ENCODE data around the gene CREB3L2.
A peak's percentile ranks its signal among the peaks of the same experiment; 100 is the strongest.
"Not testable (repeated sequence)": the region's sequence is repeated elsewhere in the genome, so short reads cannot be mapped to it uniquely, and the experiment has no call there.

CREB3L2 gene

DNA sequence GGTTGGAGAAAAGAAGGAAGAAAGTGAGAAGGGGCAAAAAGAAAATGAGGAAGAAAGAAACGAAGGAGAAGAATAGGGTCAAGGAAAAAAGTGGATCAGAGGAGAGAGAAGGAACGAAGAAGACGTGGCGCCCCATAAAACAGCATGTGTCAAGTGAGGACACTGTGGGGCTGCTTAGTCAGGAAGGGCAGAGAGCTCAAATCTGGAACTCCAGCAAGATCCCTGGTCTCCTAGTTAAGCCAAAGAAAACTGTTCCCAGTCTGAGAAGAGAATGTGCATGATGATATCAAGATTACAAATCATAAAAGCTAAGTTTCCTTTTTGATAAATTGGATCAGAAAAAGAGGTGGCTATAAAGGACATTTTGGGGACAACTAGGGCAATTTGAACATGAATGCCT, 33.0 kb downstream of the CREB3L2 start:
- DNase-seq, result no peak
- ATAC-seq, result no peak

DNA sequence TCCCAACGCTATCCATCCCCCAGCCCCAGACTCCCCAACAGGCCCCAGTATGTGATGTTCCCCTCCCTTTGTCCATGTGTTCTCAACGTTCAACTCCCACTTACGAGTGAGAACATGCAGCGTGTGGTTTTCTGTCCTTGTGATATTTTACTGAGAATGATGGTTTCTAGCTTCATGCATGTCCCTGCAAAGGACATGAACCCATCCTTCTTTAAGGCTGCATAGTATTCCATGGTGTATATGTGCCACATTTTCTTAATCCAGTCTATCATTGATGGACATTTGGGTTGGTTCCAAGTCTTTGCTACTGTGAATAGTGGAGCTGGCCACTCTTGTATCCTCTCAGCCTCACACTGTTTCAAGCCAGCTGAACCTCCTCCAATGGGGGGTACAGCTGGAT, 33.5 kb downstream of the CREB3L2 start:
- ATAC-seq, DNase-seq: not testable (repeated sequence)

DNA sequence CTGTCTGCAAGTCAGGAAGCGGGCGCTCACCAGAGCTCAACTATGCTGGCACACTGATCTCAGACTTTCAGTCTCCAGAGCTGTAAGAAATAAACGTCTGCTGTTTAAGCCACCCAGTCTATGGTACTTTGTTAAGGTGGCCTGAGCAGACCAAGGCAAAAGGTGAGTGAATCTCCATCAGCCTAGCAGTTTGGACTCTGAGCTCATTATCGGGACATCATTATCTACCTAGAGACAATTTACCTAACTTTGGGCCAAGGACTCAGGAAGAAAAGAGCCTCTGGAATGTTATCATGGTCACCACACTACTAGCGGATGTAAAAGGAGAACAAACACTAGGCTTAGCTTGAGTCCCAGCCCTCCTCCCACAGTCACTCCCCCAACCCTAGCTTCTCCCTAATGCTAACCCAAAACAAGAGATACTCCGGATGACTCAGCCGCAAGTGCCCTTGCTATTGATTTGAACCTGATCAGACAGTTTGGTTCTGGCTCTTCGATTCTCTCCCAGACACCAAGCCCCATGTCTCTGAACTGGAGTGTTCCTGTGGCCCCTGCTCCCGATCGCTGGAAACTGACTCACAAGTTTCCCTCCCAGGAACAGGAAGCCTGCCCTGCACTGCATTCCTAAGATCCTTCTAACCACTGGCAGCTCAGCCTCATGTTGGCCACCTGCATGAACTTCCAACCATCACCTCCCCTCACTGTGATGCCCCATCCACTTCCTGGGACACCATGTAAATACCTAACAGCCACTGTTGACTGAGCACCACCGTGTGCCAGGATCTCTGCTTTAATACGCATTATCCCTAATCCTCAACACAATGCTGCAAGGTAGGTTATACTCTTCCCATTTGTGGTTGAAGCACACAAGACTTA, 34.5 kb downstream of the CREB3L2 start:
- DNase-seq, result no peak
- ATAC-seq, result no peak

DNA sequence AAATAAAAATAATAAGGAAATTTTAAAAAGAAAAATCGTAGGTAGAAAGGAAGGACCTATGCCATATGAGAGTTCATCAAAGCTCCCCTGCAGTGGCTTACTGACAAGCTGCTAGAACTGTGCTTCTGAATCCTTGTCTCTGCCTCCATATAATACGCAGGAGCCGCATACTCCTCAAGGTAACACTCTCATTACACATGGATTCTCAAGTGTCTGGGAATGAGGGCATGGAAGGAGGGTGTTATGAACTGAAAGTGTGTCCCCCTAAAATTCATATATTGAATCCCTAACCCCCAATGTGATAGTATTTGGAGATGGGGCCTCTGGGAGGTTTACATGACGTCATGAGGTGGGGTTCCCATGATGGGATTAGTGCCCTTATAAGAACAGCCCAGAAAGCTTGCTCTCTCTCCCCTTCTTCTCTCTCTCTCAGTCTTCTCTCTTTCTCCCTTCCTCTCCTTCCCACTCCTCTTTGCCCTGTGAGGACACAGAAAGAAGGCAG, 35.2 kb downstream of the CREB3L2 start:
- DNase-seq, result no peak
- no peak for ATAC-seq

DNA sequence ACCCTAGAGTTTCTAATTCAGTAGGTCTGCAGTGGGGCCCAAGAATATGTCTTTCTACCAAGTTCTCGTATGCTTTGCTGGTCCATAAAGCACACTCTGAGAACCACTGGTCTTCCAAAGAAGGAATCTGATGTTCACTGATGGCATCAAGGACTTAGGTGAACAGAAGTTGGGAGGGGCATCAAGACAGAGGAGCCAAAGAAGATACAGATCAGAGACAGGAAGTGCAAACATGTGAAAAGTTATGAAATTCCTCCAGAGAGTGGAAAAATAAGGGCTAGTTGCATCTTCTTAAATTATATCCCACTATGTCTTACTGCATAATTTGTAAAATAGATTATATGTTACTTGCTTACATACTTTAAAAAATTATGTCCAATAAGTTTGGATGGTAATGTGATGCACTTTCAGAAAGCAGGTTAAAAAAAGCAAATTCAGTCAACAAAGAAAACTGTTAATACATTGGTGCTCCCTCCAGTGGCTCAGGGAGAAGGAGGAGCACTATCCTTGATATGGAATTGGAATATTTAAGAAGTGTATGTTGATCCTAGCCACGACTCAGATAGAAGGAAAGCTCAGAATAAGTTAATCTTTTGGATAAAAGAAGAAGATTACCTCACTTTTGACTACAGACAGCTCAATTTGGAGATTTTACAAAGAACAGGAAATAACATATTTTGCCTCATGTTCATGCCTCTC, 35.8 kb downstream of the CREB3L2 start:
- DNase-seq (no peak), ATAC-seq (no peak)

DNA sequence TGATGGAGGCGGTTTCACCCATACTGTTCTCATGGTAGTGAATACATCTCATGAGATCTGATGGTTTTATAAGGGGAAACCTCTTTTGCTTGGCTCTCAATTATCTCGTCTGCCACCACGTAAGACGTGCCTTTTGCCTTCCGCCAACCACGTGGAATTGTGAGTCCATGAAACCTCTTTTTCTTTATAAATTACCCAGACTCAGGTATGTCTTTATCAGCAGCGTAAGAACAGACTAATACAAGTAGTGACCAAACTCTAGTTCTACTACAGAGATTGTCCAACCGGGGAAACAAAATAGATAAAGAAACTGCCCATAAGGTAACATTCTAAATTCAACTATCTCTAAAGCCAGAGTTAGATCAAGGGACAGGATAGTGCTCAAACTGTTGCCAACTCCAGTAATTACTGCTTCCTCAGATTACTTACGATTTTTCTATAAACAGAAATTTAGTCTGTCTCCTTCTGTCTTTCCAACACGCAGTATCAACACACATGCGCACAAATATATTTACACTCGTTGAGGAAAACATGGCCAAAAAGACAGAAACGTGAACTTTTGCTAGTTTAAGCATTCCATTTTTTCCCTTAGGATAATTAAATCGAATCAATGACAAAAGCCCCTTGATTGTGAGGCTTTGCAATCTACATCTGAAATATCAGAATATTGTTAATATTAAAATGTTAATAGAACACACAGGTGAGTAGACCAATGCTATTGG, 36.9 kb downstream of the CREB3L2 start:
- ATAC-seq, result no peak
- DNase-seq, result no peak

DNA sequence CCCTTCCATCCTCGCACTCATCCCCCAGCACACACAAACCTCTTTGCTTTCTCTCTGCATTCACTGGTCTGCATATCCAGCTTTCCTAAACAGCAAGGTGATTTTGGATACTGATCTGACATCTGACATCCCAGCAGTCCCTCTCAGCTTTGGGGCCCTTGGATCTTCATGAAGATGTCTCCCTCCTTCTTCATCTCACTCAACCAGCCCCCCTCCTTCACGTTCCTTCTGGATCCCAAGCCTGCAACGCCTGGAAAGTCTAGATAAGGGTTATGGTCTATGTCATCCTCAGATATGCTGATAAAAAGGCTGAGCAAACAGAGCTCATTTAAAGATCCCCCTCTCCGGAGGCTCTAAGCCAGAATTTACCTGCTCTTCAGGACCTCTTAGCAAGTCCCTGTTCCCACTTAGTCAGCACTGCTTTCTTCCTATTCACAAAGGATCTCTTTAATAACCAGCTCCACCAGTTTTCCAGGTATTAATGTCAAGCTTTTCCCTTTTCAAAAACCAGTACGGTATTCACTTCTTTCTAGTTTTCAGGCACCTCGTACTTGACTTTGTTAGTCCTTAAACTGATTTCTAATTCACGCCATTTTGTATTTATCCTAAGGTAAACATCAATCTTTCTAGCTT, 38.9 kb downstream of the CREB3L2 start:
- ATAC-seq (no peak), DNase-seq (no peak)

DNA sequence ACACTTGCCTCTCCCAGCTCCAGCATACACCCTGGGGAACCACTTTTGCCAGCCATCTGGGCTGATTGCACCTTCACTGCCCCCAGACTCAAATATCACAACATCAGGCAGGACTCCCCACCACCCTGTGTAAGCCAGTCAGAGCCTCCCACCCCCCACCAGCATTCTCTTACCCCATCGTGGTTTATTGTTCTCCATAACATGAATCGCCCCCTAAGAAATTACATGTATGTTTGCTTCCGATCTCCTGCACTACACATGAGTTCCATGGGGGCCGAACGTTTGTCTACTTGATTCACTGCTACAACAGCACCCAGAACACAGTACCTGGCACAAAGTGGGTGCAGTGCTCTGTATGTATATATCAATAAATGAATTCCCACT, 39.4 kb downstream of the CREB3L2 start:
- ATAC-seq (no peak), DNase-seq (no peak)

DNA sequence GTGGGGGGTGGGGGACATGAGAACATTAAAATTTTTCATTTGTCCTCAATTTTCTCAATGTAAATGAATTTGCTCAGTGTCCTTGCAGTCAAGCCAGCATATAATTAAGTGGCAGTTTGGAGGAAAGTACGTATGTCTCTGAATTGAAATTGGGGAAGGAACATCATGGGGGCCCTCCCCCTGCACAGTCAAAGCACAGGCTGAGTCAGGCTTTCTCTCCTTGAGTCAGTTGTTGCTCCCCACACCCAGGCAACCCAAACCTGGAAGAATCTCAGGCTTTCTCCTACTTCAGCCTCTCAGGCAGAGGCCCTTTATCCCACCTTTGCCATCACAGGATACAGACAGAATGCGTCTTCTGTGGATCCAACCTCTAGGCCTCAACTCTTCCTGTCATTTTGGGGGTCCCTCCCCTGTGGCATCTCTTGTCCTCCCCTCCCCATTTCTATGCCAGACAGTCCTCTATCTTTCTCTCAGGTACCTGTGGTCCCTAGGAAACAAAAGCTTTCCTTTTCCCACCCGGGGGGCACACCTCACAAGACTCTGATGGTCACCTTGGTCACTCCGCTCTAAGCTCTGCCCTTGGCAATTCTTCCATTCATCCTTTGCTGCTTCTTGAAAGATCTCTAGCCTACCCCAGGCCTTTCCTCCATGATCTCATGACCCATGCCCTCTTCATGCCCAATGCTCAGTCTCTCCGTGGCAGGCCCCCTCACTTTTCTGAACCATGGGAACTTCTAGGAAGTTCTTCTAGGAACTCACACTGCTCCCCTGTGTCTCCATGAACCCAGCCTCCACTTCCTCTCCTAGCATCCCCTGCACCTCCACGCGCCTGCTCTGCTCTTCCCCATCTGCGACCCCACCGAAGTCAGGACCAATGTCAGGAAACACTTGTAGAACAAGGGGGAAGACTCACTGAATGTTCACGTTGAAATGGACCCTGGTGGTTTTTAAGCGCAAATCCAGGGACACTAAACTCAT, 40.4 kb downstream of the CREB3L2 start:
- ATAC-seq, result peak; percentile 86
- DNase-seq, result peak; percentile 18

DNA sequence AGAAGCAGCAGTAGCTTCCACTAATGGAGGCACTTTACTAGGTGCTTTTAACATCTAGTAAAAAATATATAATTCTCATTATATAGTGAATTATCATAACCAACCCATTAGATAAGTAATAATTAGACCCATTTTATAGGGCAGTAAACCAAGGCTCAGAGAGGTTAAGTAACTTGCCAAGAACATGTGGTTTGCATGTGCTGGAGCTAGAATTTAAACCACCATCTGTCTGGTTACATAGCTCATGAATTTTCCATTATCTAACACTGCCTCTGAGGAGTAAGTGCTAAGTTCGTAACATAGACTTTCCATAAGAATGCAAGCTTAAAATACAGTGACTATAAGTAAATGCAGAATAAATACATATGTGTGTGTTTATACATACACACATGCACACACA, 41.9 kb downstream of the CREB3L2 start:
- no peak for ATAC-seq
- no peak for DNase-seq

DNA sequence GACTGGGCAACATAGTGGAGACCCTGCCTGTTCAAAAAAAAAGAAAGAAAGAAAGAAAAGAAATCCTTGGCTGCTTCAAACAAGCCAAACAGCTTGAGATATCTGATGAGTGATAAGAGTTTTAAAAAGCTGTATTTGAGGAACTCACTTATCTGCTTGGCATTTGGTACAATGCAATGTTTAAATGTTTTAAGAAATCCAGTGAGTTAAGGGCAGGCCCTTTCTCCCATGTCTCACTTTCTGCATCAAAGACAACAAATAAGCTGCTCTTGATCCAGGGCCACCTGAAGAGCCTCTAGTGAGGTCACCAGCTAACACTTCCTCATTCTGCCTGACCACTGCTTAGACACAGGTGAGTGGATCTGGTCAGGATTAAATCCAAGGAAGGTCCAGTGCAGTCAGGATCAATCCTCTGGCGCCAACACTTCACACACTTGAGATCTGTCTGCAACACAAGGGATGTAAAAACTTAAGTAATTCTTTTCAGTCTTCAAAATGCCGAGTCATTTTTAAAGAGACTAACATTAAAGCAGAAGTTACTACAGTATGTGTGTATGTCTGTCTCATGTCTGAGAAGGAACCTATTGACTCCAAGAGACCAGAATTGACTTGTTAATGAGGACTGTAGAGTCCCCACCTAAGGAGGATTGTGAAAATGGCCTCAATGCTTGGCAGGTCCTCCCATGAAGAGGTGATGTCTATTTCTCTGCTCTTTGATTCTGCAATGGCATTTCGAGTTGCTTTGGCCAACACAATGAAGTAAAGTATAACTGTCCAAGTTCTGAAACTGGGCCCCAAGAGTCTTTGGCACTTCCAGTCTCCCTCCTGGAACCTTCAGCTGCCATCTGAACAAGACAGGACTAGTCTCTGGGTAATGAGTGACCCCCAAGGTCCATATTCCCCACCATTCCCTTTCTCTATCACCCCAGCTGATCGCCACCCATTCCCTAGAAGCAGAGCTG, 43.1 kb downstream of the CREB3L2 start:
- no peak for DNase-seq
- no peak for ATAC-seq

DNA sequence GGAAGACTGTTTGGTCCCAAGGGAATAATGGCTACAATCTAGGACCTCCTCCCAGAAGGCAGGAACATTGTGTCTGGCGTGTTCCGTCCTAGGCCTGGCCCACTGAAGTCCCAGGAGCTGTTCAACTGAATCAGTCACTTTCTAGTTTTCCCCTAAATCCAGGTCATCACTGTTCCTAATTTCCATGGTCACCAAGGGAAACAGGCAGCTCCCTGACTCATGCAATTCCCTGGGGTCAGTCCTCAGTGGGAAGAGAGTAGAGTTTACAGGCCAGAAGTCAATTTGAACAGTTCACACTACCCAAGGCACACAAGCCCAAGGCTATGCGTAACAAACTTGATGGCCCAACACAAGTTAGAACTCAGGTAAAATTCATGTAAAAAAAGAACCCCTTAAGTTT, 44.0 kb downstream of the CREB3L2 start:
- DNase-seq (no peak), ATAC-seq (no peak)

DNA sequence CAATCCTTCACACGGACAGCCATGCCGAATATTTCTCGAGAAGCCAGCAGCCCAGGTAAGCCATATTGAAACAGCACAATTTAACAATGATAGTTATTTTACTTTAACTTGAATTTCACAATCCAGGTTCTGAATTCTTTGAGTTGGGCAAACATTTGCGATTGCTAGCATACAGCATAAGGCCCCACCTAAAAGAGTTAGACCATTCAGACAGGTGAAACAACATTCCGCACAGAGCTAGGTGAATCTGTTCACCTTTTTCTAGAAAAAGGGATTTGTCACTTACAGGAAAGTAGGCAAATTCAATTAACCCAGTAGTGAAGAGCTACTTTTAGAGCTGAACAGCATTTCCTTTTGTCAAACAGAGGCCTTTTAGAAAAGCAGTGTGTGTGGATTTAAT, 45.3 kb downstream of the CREB3L2 start:
- DNase-seq (no peak), ATAC-seq (no peak)

DNA sequence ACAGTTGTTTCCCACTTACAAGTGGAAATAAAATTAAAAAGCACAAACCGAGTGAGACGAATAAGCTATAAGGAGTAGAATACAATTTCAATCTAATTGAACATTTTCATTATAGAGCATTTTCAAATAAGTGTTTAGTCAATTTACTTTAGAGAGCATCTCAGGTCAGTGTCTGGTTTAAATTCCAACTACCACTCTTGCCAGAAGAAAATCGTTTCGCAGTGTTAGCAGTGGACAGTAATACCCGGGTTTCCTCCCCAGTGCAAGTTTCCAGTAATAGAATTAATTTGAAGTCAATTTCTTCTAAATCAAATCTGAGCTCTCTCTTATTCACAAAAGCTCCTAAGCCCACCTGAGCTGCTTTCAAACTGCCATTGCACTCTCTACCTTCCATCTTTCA, 45.7 kb downstream of the CREB3L2 start:
- ATAC-seq, result no peak

DNA sequence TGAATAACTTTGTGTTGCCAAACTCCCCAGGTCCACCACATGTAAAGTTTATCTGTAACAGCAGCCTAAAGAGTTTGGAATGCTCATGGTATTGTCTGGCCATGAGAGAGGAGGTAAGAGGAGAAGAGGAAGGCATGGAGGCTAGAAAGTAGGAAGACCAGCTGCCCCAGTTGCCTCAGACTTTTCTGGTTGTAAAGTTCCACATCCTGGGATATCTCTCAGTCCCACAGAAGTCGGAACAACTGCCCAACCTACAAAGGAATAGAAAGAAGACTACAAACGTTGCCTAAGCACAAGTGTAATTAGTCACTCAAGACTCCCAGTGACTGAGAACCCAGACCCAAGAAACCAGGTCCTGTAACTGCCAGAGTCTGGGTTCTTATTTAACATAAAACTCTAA, 47.3 kb downstream of the CREB3L2 start:
- ATAC-seq, result no peak
- DNase-seq, result no peak

More for the DNA sequence above, 45.7 kb downstream of the CREB3L2 start:
- no peak for DNase-seq

DNA sequence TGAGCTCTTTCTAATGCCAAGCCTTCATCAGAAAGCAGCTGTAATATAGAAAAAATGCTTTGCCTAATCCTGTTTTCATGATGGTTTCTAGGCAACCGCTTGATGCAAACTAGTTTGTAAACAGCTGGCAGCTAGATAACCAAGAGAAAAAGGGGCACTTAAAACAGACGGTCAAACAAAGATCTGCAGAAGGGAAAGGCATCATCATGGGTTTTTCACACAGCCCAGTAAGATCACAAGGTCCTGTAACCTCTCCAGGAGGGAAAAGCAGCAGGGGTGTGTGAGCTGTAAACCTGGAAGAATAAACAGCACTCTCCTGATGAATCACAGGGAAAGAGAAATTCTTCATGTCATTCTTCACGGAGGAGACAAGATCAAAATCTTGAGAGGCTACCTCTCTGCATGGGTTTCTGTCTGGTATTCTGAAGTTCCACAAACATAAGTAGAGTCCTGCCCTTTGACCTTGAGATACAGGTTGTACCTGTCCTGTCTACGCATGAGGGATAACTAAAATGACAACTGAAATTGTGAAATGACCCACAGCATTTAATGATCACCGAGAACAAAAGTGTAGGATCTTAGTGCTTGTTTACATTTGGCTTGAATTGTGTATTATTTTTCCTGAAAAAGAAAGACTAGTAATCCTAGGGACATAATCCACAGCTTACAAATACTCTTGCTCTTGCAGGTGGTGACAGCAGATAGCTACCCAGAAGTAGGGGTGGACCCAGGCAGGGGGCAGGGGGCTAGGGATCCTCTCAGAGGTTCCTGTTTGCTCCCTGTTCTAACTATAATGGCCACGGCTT, 48.0 kb downstream of the CREB3L2 start:
- no peak for DNase-seq
- ATAC-seq, result no peak

DNA sequence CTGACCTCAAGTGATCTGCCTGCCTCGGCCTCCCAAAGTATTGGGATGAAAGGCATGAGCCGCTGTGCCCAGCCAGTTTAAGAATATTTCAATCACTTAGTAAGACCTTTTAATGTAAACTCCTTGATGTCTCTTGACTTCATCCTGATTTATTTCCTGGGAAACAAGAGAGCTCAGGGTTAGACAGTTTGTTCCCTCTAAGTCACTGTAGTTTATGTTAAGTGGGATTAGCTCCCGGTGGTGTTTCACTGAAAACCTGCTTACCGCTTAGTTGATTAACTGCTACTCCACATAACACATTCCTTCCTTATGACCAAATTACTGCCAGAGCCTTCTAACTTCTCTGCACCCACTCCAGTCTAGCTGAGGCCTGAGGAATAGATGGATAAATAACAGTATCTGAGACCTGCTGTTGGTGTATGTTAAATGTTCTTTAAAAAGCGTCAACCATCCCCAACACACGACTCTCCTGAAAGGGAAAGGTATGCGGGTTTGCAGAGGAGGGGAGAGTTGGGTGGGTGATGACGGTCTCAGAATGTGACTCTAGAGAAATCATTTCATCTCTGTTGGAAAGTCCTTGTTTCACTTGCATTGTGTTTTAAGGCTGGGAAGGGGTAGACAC, 48.7 kb downstream of the CREB3L2 start:
- ATAC-seq (no peak), DNase-seq (no peak)

DNA sequence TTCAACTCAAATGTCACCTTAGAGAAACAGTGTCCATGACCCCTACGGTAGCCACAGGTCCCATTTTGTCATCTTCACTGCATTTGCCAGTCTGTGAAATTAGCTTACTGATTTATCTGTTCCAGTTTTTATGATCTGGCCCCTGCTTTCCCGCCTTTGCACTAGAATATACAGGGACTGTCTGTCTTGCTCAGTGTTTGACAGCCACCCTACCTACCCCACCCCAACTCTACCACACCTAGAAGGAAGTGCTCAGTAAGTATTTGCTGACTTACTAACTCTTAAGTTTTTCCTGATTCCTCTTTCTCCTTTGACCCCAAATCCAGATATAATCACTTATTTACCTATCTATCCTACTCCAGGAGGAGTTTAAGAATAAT, 49.5 kb downstream of the CREB3L2 start:
- ATAC-seq (no peak), DNase-seq (no peak)

Measured in stimulated activated naive CD8-positive, alpha-beta T cell treated with anti-CD3 and anti-CD28 coated beads, Interleukin-15, Interleukin-2, amounts not matched to agents 100 U/mL and 50 U/mL, for 24 hours (primary cell).